Activated naive CD8-positive, alpha-beta T cell (primary cell): ENCODE measurements around the gene CDH4.

ENCODE experiments used
- H3K27ac Mint-ChIP-seq: one replicate; pipeline ENCODE4 v1.8.0; 2021; ENCODE audit warnings: mixed read lengths
- H3K27me3 Mint-ChIP-seq: one replicate; pipeline ENCODE4 v1.8.0; 2021; ENCODE audit warnings: mixed read lengths
- H3K36me3 Mint-ChIP-seq: one replicate; pipeline ENCODE4 v1.8.0; 2021; ENCODE audit warnings: mixed read lengths
- H3K4me1 Mint-ChIP-seq: one replicate; pipeline ENCODE4 v1.8.0; 2021; ENCODE audit warnings: low read depth, mixed read lengths
- H3K4me3 Mint-ChIP-seq: one replicate; pipeline ENCODE4 v1.8.0; 2021; ENCODE audit warnings: mild to moderate bottlenecking, mixed read lengths
- H3K9me3 Mint-ChIP-seq: one replicate; pipeline ENCODE4 v1.8.0; 2021; ENCODE audit warnings: low read depth, mixed read lengths

Gene CDH4

GRCh38 chr20:61725145-61725544 lies 473.1 kb downstream of the CDH4 start:
- H3K27me3 Mint-ChIP-seq, result no peaks in the 10 kb centered on the region
- H3K27ac Mint-ChIP-seq, result no peak overlapping the region
- H3K4me1 Mint-ChIP-seq, result peaks cover under 1% of the 10 kb centered on the region
- no peaks in the 10 kb centered on the region for H3K9me3 Mint-ChIP-seq
- H3K4me3 Mint-ChIP-seq, result no peak overlapping the region
- no peaks in the 10 kb centered on the region for H3K36me3 Mint-ChIP-seq

DNA sequence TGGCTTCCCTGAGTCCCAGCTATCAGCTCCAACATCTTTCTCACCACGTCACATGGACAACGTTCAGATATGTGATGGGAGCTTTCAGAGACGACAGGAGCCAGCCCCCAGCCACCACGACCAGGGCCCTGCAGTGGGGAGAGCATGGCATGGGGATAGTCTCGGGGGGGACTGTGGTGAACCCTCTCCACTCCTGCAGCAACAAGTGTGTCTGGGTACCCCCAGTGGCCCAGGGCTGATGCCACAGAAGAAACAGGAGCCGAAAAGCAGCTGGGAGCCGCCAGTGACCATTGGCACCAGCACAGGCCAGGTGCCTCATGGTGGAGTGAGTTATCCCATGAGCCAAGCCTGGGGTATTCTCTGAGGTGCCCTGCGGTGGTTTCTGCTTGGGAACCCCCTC lies 473.9 kb downstream of the CDH4 start:
- H3K27me3 Mint-ChIP-seq, result no peaks in the 10 kb centered on the region
- H3K36me3 Mint-ChIP-seq, result no peaks in the 10 kb centered on the region
- H3K9me3 Mint-ChIP-seq, result no peaks in the 10 kb centered on the region
- H3K4me1 Mint-ChIP-seq, result no peaks in the 10 kb centered on the region
- H3K27ac Mint-ChIP-seq, result no peak overlapping the region
- H3K4me3 Mint-ChIP-seq, result no peak overlapping the region

GRCh38 chr20:61726979-61727378 lies 474.9 kb downstream of the CDH4 start:
- no peaks in the 10 kb centered on the region for H3K4me1 Mint-ChIP-seq
- H3K36me3 Mint-ChIP-seq, result no peaks in the 10 kb centered on the region
- no peaks in the 10 kb centered on the region for H3K9me3 Mint-ChIP-seq
- H3K27ac Mint-ChIP-seq, result no peak overlapping the region
- no peaks in the 10 kb centered on the region for H3K27me3 Mint-ChIP-seq
- no peak overlapping the region for H3K4me3 Mint-ChIP-seq

DNA sequence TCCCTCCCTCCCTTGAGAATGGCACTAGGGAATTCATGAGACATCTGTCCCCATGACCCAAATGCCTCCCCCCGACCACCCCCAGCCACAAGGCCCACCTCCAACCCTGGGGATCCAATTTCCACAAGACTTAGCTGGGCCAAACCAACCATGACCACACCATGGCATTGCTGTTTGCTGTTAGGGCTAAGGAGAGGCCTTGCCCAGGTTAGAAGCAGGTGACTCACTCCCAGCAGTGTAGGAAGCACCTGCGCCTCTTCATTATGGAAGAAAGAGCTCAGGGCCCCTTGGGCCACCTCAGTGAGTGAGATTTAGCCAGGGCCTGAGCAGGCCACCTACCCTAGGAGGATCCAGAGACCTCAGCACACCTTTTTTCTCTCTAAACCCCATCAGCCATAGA lies 475.7 kb downstream of the CDH4 start:
- H3K9me3 Mint-ChIP-seq, result no peaks in the 10 kb centered on the region
- no peaks in the 10 kb centered on the region for H3K36me3 Mint-ChIP-seq
- no peaks in the 10 kb centered on the region for H3K4me1 Mint-ChIP-seq
- no peak overlapping the region for H3K27ac Mint-ChIP-seq
- H3K4me3 Mint-ChIP-seq, result no peak overlapping the region
- no peaks in the 10 kb centered on the region for H3K27me3 Mint-ChIP-seq

DNA sequence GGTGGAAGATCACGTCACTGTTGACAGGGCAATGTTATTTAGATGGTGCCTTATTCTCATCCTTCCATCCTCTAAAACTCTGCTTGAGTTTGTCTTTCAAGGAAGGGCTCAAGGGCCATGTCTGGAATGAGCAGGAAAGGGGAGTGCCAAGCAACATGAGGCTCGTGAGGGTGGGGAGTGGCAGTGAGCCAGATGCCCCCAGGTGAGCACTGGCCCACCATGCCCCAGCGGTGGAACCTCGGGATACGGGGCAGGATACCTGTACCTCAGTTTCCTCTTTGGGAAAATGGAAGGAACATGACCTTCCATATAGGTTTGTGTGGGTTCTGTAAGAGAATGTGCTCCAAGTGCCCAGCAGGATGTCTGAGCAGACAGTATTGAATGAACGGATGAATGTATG lies 476.3 kb downstream of the CDH4 start:
- Mint-ChIP-seq H3K9me3 (no peaks in the 10 kb centered on the region), H3K4me3 (no peak overlapping the region), H3K4me1 (no peaks in the 10 kb centered on the region), H3K27me3 (no peaks in the 10 kb centered on the region), H3K27ac (no peak overlapping the region), H3K36me3 (no peaks in the 10 kb centered on the region)

DNA sequence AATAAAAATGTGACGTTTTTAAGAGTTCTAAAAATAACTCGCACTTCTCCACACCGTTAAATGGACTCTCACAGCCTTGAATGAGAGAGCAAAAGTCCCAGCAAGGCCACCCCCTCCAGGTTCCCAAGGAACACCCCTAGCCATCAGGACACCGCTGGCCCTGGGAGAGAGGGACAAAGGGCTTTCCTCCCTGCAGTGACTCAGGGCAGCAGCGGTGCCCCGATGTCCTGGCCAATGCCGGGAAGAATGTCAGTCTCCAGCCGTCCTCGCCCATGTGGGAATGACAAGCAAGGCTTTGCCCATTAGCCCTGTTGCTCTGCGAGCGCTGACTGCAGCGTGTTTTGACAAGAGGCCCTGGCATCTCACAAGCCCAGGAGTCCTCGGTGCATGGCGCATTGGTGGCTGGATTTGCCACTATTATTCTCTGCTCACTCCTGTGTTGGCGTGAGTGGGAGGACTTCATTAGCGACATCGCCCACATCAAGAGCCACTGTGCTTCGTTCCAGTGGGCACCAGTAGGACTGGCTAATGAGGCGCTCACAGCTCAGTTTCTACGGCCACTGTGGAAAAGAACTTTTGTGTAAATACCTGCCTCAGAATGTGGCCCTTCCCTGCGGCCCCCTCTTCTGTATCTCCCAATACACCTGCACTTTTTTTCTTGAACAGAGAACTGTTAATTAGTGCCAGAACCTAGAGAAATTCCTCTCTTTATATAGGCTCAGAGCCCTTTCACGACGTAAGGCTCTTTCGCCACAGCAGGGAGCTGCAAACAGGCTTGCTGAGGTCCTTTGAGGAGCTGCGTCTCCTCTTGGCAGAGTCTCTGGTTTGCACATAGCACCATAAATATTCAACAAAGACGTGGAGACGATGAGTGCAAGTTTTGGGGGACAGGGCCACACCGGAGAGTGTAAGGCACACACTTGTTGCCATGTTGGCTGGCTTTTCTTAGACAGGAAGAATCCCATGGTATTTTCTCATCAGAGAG lies 477.0 kb downstream of the CDH4 start:
- Mint-ChIP-seq H3K36me3 (no peaks in the 10 kb centered on the region), H3K27me3 (no peaks in the 10 kb centered on the region), H3K4me3 (no peak overlapping the region), H3K9me3 (no peaks in the 10 kb centered on the region), H3K4me1 (no peaks in the 10 kb centered on the region), H3K27ac (no peak overlapping the region)

GRCh38 chr20:61730631-61731362 lies 478.7 kb downstream of the CDH4 start:
- no peak overlapping the region for H3K4me3 Mint-ChIP-seq
- no peaks in the 10 kb centered on the region for H3K4me1 Mint-ChIP-seq
- H3K27me3 Mint-ChIP-seq, result peaks cover 2% of the 10 kb centered on the region
- H3K36me3 Mint-ChIP-seq, result no peaks in the 10 kb centered on the region
- no peak overlapping the region for H3K27ac Mint-ChIP-seq
- no peaks in the 10 kb centered on the region for H3K9me3 Mint-ChIP-seq

DNA sequence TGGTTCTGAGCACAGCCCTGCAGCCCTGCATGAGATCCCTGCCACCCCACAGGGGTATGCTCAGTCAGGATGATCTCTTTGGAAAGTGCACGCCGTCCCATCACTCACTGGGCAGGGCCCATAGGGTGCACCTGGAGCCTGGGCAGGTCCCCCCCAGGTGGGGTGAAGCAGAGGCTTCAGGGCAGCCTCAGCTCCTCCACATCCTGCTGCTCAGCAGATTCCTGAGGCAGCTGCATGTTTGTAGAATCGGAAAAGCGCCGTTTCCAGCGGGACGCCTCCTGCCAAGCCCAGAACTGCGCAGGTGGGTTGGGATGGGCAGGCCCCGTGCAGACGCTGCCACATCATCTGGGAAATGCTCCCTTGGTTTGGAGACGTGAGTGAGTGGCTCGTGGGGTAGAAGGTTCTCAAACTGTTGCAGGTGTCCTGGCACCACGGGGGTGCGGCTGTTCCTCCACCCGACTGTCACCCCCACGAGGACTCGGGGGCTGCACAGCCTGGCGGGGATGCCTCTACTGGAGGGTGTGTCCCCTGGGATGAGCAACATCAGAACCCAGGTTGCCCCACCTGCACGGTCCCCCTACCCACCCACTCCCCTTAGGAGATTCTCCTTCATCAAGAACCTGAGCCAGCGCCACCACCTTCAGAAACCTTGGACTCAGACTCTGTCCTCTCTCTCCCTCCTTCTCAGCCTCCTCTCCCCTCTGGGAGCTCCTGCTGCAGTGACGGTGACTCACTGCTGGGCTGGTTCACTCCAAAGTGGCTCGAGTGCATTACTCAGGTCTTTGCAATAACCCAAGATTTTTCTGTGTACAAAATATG lies 479.5 kb downstream of the CDH4 start:
- no peak overlapping the region for H3K27ac Mint-ChIP-seq
- no peaks in the 10 kb centered on the region for H3K36me3 Mint-ChIP-seq
- H3K4me3 Mint-ChIP-seq, result no peak overlapping the region
- H3K9me3 Mint-ChIP-seq, result no peaks in the 10 kb centered on the region
- no peaks in the 10 kb centered on the region for H3K4me1 Mint-ChIP-seq
- H3K27me3 Mint-ChIP-seq, result peaks cover 3% of the 10 kb centered on the region

- H3K9me3 Mint-ChIP-seq, result no peaks in the 10 kb centered on the region
- peaks cover 3% of the 10 kb centered on the region for H3K27me3 Mint-ChIP-seq
- no peaks in the 10 kb centered on the region for H3K36me3 Mint-ChIP-seq
- H3K4me3 Mint-ChIP-seq, result no peak overlapping the region
- H3K27ac Mint-ChIP-seq, result no peak overlapping the region
- H3K4me1 Mint-ChIP-seq, result no peaks in the 10 kb centered on the region
These were observed 480.6 kb downstream of the CDH4 start for GRCh38 chr20:61732511-61733210.

DNA sequence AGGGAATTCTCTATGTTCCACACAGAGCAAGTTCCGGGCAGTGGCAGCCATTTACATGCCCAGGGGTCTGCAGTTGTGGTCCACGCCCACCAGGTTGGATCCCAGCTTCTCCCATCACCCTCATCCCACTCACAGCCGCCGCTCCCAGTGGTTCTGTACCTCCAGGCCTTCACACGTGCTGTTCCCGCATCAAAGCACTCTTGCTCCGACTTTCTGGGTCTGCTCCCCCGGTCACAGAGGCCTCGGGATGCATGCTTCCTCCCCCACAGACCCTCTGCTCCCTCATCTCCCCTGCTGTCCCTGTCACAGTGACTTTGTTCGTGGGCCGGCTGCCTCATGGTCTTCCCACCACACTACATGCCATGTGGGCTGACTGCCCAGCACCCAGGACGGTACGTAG lies 481.2 kb downstream of the CDH4 start:
- H3K36me3 Mint-ChIP-seq, result no peaks in the 10 kb centered on the region
- no peaks in the 10 kb centered on the region for H3K4me1 Mint-ChIP-seq
- no peak overlapping the region for H3K4me3 Mint-ChIP-seq

GRCh38 chr20:61733891-61734732 lies 482.1 kb downstream of the CDH4 start:
- H3K4me1 Mint-ChIP-seq, result no peaks in the 10 kb centered on the region
- peaks cover 3% of the 10 kb centered on the region for H3K27me3 Mint-ChIP-seq
- H3K27ac Mint-ChIP-seq, result no peak overlapping the region
- no peaks in the 10 kb centered on the region for H3K9me3 Mint-ChIP-seq
- H3K4me3 Mint-ChIP-seq, result no peak overlapping the region
- H3K36me3 Mint-ChIP-seq, result no peaks in the 10 kb centered on the region

More for the DNA sequence above, 481.2 kb downstream of the CDH4 start:
- H3K9me3 Mint-ChIP-seq, result no peaks in the 10 kb centered on the region
- peaks cover 3% of the 10 kb centered on the region for H3K27me3 Mint-ChIP-seq
- H3K27ac Mint-ChIP-seq, result no peak overlapping the region

DNA sequence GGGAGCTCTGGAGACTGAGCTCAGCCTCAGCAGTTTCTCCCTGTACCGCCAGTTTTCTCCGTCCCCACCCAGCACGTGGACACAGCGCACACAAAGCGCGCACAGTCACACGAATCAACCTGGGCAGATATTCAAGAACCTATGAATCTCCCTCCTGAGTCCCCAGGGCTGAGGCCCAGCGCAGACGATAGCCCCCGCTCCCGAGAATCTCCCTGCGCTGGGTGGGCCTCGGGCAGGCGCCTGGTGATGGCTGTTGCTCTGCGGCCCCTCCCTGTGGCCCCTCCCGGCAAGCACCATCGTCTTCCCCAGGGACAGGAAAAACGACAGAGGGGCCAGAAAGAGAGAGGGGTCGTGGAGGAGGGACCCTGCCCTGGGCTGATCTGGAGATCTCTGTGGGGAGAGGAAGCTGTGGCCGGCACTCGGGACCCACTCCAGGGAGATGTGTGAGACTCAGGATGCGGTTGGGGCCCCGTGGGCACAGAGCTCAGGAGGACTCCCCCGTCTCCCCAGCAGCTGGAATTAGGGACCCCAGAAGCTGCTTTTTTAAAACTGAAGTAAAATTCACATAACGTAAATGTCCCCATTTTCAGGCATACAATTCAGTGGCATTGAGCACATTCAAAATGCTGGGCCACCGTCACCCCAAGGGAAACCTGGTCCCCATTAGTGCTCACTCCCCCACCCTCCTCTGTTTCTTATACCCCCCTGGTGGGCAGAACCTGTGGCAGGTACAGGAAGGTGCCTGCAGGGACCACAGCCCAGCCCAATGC lies 482.9 kb downstream of the CDH4 start:
- no peaks in the 10 kb centered on the region for H3K36me3 Mint-ChIP-seq
- H3K4me3 Mint-ChIP-seq, result no peak overlapping the region
- no peaks in the 10 kb centered on the region for H3K4me1 Mint-ChIP-seq
- H3K27me3 Mint-ChIP-seq, result peaks cover 3% of the 10 kb centered on the region
- H3K27ac Mint-ChIP-seq, result no peak overlapping the region
- no peaks in the 10 kb centered on the region for H3K9me3 Mint-ChIP-seq

- H3K4me1 Mint-ChIP-seq, result no peaks in the 10 kb centered on the region
- no peaks in the 10 kb centered on the region for H3K9me3 Mint-ChIP-seq
- no peaks in the 10 kb centered on the region for H3K36me3 Mint-ChIP-seq
- peaks cover 3% of the 10 kb centered on the region for H3K27me3 Mint-ChIP-seq
- no peak overlapping the region for H3K27ac Mint-ChIP-seq
- H3K4me3 Mint-ChIP-seq, result no peak overlapping the region
These were observed 483.4 kb downstream of the CDH4 start for GRCh38 chr20:61735503-61735785.
